Cardiac fibroblast (primary cell): Measurements from ENCODE around the gene TOMM5.
"Not testable (repeated sequence)": the region's sequence is repeated elsewhere in the genome, so short reads cannot be mapped to it uniquely, and the experiment has no call there.

ENCODE experiments used
- DNase-seq, 2 donors: peaks; one replicate each; pipeline versions ENCODE4 v3.0.0 to v3.0.0-alpha.2; 2010; ENCODE audit warnings: low read depth in 2 of 2
- H3K4me3 ChIP-seq, 2 donors: replicated peaks in 1 of 2; 1 replicate in 1 of 2; 2 replicates in 1 of 2; pipeline ENCODE4 v1.5.1; 2011; ENCODE audit warnings: low read depth in 2 of 2, low read length in 2 of 2, mild to moderate bottlenecking in 2 of 2, moderate library complexity in 1 of 2
- TF ChIP-seq, protein P1 (sequence below): IDR thresholded peaks from one replicate; pipeline ENCODE4 v1.5.1; 2011; ENCODE audit warnings: low read depth, mild to moderate bottlenecking, low read length, inconsistent platforms

The TOMM5 gene

DNA sequence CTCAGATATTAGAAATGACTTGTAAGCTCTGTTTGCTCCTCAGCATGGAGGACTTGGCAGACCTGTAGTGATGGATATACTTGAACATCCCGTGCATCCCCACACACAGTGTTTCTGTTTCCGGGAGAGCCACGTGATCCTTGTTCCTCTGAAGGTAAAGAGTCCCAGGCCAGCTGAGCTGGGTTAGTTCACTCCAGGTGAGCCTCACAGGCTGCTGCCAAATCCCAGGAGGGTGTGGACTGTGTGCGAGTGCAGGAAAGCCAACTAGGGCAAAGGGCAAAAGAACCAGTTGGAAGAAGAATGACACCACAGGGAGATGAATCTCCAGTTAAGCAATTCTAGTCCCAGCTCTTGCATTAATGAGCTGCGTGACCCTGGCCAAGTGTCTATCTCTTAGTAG, 10.4 kb upstream of the TOMM5 start:
- TF ChIP-seq, protein P1, sequence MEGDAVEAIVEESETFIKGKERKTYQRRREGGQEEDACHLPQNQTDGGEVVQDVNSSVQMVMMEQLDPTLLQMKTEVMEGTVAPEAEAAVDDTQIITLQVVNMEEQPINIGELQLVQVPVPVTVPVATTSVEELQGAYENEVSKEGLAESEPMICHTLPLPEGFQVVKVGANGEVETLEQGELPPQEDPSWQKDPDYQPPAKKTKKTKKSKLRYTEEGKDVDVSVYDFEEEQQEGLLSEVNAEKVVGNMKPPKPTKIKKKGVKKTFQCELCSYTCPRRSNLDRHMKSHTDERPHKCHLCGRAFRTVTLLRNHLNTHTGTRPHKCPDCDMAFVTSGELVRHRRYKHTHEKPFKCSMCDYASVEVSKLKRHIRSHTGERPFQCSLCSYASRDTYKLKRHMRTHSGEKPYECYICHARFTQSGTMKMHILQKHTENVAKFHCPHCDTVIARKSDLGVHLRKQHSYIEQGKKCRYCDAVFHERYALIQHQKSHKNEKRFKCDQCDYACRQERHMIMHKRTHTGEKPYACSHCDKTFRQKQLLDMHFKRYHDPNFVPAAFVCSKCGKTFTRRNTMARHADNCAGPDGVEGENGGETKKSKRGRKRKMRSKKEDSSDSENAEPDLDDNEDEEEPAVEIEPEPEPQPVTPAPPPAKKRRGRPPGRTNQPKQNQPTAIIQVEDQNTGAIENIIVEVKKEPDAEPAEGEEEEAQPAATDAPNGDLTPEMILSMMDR, result no peak
- DNase-seq, result no peak
- no peak overlapping the region for H3K4me3 ChIP-seq

DNA sequence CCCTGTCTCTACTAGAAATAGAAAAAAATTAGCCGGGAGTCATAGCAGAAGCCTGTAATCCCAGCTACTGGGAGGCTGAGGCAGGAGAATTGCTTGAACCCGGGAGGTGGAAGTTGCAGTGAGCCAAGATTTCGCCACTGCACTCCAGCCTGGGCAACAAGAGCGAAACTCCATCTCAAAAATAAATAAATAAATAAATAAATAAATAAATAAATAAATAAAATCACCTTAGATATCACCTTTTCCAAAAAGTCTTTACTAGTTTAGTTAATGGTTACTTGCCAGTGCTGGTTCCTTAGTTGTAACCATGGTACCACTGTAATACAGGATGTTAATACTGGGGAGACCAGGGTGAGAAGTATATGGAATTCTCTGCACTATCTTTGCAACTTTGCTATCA, 9.7 kb upstream of the TOMM5 start:
- not testable (repeated sequence) for H3K4me3 ChIP-seq, DNase-seq

DNA sequence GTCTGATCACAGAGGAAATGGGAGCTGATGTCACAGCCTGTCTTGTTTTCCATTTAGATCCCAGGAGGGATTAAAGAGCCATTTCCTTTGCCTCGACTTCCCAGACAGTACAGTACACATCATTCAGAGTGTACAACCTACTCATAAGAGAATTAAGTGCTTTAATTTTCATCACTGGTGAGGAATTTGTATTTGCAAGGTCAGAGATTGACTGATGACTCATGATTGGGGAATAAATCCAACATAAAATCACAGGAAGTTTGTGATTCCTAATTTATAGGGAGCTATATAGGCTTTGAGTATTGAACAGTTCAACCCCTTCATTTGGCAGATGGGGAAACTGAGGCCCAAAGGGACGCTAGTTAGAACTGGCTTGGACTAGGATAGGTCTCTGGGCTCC, 4.1 kb upstream of the TOMM5 start:
- TF ChIP-seq, protein P1, result no peak
- peak in 1 of 2 donors; percentile 14 for DNase-seq
- no peak overlapping the region for H3K4me3 ChIP-seq

DNA sequence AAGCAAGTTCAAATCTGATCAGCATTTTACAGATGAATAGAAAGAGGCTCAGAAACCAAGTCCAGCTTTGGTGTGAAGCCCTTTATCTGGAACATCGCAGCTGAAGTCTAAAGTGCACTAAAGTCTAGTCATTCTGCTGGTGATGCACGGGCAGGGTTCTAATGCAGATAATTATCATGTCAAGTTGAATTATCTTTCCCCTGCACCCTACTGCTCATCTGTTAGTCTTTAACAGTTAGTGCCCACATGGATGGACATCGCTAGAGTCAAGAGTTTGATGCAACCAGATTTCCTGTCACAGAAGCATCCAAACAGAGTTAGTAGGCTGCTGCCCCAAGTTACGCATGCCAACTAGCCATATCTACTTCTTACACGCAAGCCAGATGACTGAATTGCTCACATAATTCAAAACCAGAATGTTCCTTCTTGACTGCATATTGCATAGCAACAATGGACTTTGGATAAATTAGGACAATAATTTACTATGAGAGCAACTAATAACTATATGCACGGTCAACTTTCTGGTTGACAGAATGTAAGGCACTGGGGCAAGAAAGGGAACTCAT, 1.6 kb upstream of the TOMM5 start:
- TF ChIP-seq, protein P1, result no peak
- H3K4me3 ChIP-seq, result no peak overlapping the region
- DNase-seq, result no peak

DNA sequence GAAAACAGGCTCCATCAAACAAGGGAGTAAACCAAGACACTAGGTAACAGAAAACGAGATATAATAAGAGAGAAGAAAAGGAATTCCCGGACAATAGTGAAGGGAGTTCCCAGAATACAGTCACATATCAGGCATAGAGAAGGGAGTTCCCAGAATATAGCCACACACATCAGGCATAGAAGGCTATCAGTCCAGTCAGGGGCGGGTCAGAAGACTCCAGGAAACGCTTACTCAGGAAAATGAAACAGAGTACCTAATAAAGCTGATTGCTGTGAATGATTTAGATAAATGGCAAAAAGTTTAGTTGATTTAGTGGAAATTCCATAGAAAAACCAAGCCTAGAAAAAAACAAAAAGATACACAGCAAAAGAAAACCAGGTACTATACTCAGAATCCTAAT, 4.9 kb downstream of the TOMM5 start:
- no peak for DNase-seq
- TF ChIP-seq, protein P1, result no peak

DNA sequence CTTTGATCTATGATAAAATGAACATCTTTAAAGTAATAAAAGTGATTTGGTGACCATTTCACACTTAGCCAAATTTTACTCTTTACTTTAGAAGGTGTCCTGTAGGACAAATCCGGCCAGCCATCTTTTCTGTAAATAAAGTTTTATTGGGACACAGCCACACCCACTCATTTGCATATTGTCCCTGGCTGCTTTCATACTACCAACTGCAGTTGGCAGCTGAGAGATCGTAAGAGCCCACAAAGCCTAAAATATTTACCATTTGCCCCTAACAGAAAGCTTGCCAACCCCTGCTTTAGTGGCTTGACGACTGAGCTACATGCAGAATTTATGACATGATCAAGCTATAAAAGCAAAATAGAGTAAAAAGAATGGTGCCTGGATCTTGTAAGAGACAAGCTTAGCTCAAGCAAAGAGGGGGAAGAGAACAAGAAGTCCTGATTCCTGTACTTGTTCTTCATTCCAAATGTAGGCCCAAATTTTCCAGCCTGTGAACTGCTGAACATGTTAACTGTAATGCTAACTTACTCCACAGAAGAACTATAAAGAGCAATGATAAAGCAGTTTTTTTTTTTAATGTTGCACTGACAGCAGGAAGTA, 8.8 kb downstream of the TOMM5 start:
- no peak for DNase-seq
- TF ChIP-seq, protein P1, result no peak
- no peak overlapping the region for H3K4me3 ChIP-seq

More for the DNA sequence above, 4.9 kb downstream of the TOMM5 start:
- no peak overlapping the region for H3K4me3 ChIP-seq

DNA sequence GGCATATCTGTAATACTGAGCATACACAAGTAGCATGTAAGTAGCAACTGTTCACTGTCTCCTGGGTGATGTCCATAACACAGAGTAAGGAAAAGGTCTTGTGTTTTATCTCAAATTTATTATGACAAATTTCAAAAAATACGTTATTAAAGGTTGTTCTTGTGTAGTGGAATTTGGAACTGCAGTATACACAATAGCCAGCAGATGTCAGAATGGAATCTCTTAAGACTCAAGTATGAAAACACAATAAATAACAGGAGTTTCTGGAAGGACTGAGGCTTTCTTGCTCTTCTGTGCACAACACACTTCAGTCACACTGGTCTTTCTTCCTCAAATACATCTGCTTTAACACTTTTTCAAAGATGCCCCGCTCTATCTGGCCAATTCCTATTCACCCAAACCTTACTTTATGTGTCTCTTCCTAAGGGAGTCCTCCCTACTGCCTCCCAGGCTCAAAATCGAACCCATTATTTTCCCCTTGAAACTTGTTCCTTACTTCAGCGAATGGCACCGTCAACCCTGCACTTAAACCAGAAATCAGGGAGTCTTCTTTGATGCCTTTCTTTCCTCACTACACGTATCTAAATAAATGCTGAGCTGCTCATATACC, 9.7 kb downstream of the TOMM5 start:
- TF ChIP-seq, protein P1, result peak; percentile 68
- peak; percentile 85 for DNase-seq
- no peak overlapping the region for H3K4me3 ChIP-seq
